ENCODE measurements around the gene ZSCAN10. TPM values are rescaled to one million over a fixed set of nuclear protein-coding genes. Genes with fewer than 3 reads are reported as not detected.

ZSCAN10 gene
- polyA plus RNA-seq, 1 donor (not counting 4 experiments of a cell fraction or from before 2014, with no cell fraction given) = not detected

DNA sequence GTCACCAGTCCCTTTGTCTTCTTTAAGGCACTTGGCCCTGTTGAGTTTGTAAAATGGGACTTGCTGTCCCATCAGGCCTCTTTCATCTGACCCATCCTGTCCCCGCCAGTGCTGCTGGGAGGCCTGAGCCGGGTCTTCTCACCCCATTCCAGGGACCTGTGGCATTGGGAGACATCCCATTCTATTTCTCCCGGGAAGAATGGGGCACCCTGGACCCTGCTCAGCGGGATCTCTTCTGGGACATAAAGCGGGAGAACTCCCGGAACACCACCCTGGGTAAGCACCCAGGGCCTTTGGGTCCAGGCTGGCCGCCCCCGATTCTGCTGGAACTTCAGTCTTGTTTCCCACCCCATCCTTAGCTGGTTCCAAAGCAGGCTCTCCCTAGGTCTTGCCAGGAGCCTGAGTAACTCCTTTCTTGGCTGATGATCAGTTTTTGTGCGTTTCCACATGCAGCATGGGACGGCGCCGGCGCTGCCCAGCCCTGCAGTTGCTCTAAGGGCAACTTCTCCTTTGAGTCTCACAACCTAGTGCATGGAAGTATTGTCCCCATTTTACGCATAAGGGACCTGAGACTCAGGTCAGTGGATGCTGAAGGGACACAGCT, 39.8 kb upstream of the ZSCAN10 start:
- DNase-seq (ENCODE audit: low read depth, low spot score) (no peak), FAIRE-seq (no peak)
- no peaks in the 10 kb centered on the region for H4K20me1 ChIP-seq (ENCODE audit: control insufficient read depth, extremely low read depth, insufficient read depth, low read length)
- peaks cover 18% of the 10 kb centered on the region for H3K79me2 ChIP-seq (ENCODE audit: control insufficient read depth, insufficient read depth, low read length)
- no peak overlapping the region for H3K4me3 ChIP-seq (ENCODE audit: control insufficient read depth in 2 of 3, extremely low read depth in 1 of 3, insufficient read depth in 2 of 3, low read depth in 1 of 3, low read length in 3 of 3)
- TF ChIP-seq EZH2 (IDR thresholded peaks at IDR 0.05; ENCODE audit: low read length) = no peak
- TF ChIP-seq, protein P1, sequence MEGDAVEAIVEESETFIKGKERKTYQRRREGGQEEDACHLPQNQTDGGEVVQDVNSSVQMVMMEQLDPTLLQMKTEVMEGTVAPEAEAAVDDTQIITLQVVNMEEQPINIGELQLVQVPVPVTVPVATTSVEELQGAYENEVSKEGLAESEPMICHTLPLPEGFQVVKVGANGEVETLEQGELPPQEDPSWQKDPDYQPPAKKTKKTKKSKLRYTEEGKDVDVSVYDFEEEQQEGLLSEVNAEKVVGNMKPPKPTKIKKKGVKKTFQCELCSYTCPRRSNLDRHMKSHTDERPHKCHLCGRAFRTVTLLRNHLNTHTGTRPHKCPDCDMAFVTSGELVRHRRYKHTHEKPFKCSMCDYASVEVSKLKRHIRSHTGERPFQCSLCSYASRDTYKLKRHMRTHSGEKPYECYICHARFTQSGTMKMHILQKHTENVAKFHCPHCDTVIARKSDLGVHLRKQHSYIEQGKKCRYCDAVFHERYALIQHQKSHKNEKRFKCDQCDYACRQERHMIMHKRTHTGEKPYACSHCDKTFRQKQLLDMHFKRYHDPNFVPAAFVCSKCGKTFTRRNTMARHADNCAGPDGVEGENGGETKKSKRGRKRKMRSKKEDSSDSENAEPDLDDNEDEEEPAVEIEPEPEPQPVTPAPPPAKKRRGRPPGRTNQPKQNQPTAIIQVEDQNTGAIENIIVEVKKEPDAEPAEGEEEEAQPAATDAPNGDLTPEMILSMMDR (optimal IDR thresholded peaks at IDR 0.05 in 1 of 3, IDR thresholded peaks at IDR 0.05 in 1 of 3, conservative IDR thresholded peaks at IDR 0.05 in 1 of 3; ENCODE audit: extremely low read depth in 1 of 3, insufficient read depth in 2 of 3, low read length in 3 of 3) = no peak
- H3K9me3 ChIP-seq (ENCODE audit: control insufficient read depth, low read depth, low read length) = no peaks in the 10 kb centered on the region
- no peak overlapping the region for H3K27ac ChIP-seq (ENCODE audit: control insufficient read depth, insufficient read depth, low read length)
- no peaks in the 10 kb centered on the region for H3K27me3 ChIP-seq (ENCODE audit: control insufficient read depth, extremely low read depth, insufficient read depth, low read length)
- dilution Hi-C loops (cut with MboI; ENCODE audit: extremely low pct_ligation_motif_present, low sequenced_read_pairs) = no loop called here
- H3K4me1 ChIP-seq (ENCODE audit: control insufficient read depth, extremely low read depth, insufficient read depth, low read length) = peaks cover 5% of the 10 kb centered on the region
- H3K36me3 ChIP-seq (ENCODE audit: control insufficient read depth in 2 of 2, extremely low read depth in 1 of 2, insufficient read depth in 2 of 2, low read length in 2 of 2) = peaks cover 0 to 9% of the 10 kb centered on the region in 2 experiments
- H3K9me1 ChIP-seq (ENCODE audit: control insufficient read depth, extremely low read depth, insufficient read depth, low read length) = no peaks in the 10 kb centered on the region
- H2AFZ ChIP-seq (ENCODE audit: control insufficient read depth, low read length) = no peak overlapping the region
- no peak overlapping the region for H3K4me2 ChIP-seq (ENCODE audit: control insufficient read depth, extremely low read depth, insufficient read depth, low read depth, low read length)
- no peak overlapping the region for H3K9ac ChIP-seq (ENCODE audit: control insufficient read depth, extremely low read depth, insufficient read depth, low read length)

DNA sequence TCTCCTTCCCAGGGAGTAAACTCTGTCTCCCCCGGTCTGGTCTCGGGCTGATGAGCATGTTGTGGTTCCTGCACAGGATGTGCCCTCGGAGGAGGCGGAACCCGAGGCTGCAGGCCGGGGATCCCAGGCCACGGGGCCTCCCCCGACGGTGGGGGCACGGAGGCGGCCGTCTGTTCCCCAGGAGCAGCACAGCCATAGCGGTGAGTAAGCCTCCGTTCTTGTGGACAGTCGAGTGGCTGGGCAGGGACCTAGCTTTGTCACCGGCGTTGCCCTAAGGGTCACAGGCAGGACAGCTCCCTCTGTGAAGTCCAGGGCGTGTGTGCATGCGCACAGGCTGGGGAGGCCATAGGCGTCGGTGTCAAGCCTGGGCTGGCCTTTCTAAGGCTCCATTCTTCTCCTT, 39.2 kb upstream of the ZSCAN10 start:
- Histone ChIP-seq H3K27ac (ENCODE audit: control insufficient read depth, insufficient read depth, low read length) (no peak overlapping the region), H3K9me1 (ENCODE audit: control insufficient read depth, extremely low read depth, insufficient read depth, low read length) (no peaks in the 10 kb centered on the region), H3K9ac (ENCODE audit: control insufficient read depth, extremely low read depth, insufficient read depth, low read length) (no peak overlapping the region), H3K4me3 (ENCODE audit: control insufficient read depth in 2 of 3, extremely low read depth in 1 of 3, insufficient read depth in 2 of 3, low read depth in 1 of 3, low read length in 3 of 3) (no peak overlapping the region), H2AFZ (ENCODE audit: control insufficient read depth, low read length) (no peak overlapping the region), H4K20me1 (ENCODE audit: control insufficient read depth, extremely low read depth, insufficient read depth, low read length) (no peaks in the 10 kb centered on the region), H3K4me1 (ENCODE audit: control insufficient read depth, extremely low read depth, insufficient read depth, low read length) (peaks cover 5% of the 10 kb centered on the region), H3K4me2 (ENCODE audit: control insufficient read depth, extremely low read depth, insufficient read depth, low read depth, low read length) (no peak overlapping the region), H3K9me3 (ENCODE audit: control insufficient read depth, low read depth, low read length) (no peaks in the 10 kb centered on the region), H3K36me3 (ENCODE audit: control insufficient read depth in 2 of 2, extremely low read depth in 1 of 2, insufficient read depth in 2 of 2, low read length in 2 of 2) (peaks cover 0 to 9% of the 10 kb centered on the region in 2 experiments), H3K79me2 (ENCODE audit: control insufficient read depth, insufficient read depth, low read length) (peaks cover 22% of the 10 kb centered on the region), H3K27me3 (ENCODE audit: control insufficient read depth, extremely low read depth, insufficient read depth, low read length) (no peaks in the 10 kb centered on the region)
- no peak for TF ChIP-seq EZH2 (IDR thresholded peaks at IDR 0.05; ENCODE audit: low read length)
- TF ChIP-seq, protein P1 (optimal IDR thresholded peaks at IDR 0.05 in 1 of 3, IDR thresholded peaks at IDR 0.05 in 1 of 3, conservative IDR thresholded peaks at IDR 0.05 in 1 of 3; ENCODE audit: extremely low read depth in 1 of 3, insufficient read depth in 2 of 3, low read length in 3 of 3) = no peak
- FAIRE-seq = no peak
- dilution Hi-C loops (cut with MboI; ENCODE audit: extremely low pct_ligation_motif_present, low sequenced_read_pairs) = no loop called here
- DNase-seq (ENCODE audit: low read depth, low spot score) = no peak

Measured in keratinocyte (primary cell).